ENCODE data around the gene PLEKHA6.

The PLEKHA6 gene

GRCh38 chr1:204353213-204353910, 6.4 kb downstream of the PLEKHA6 start:
- DNase-seq = no peak

DNA sequence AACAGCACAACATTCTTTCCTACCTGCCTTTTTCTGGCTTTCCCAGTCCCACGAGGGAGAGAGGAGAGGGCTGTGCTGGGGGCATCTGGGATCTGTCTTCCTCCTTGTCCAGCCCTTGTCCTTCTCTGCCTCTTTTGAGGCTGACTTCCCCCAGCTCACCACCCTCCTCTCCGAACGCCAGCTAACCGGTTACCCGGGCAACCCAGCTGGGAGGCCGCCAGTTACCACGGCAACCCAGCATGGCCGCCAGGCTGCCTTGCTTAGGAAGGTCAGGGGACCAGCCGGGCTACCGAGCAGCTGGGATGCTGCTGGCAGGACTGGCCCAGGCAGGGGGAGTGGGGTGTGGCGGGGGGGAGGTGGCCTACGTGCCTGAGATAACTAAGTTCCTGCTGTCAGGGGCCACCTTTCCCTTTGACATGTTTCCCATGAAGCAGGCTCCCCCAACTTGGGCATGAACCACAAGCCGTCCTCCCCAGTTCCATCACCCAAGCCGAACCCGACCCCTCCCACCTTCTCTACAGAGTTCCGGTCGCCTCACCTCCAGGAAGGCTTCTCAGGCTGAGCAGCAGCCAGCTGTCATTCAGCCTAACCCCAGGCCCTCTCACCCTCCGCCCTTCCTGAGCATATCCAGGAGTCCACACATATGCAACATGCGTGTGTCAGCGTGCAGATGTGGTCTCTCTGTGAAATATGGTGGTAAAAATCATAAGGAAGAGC, 8.7 kb downstream of the PLEKHA6 start:
- DNase-seq = no peak

GRCh38 chr1:204350312-204350711, 9.4 kb downstream of the PLEKHA6 start:
- no peak for DNase-seq

GRCh38 chr1:204349602-204350001, 10.1 kb downstream of the PLEKHA6 start:
- DNase-seq = no peak

DNA sequence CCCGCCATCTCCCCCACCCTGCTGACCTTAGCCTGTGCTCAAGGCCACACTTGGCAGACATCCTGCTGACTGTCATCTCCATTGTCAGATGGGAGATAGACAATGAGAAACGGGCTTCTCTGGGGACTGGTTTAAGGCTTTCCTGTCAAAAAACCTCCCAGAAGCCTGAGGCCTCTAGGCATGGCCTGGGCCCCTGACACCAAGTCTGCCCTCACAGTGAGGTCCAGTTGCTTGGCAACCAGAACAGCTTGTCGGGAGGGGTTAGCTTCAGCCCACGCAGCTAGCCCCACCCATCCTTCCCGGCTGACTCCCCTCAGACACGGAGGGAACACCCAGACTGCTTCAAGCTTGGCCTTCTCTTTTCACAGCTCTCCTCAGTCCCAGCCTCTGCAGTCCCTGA, 11.0 kb downstream of the PLEKHA6 start:
- DNase-seq = no peak

DNA sequence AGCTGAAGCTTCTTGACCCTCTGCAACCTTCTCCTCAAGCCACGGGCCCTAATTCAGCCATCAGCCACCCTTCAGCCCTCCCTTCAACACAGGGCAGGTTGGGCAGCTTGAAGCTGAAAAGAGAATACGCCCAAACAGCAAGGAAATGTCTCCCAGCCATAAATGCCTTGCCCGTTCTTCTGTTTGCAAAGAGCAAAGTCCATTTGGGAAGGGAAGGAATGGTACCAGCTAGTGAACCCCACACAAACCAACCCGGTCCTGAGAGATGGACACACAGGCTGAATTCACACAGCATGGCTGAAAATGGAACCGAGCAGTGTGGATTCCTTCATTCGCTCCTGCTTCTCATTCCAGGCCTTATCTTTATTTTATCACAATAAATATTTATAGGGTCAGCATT, 11.5 kb downstream of the PLEKHA6 start:
- DNase-seq = no peak

- no peak for DNase-seq
Measured at GRCh38 chr1:204345941-204346645, 13.6 kb downstream of the PLEKHA6 start.

DNA sequence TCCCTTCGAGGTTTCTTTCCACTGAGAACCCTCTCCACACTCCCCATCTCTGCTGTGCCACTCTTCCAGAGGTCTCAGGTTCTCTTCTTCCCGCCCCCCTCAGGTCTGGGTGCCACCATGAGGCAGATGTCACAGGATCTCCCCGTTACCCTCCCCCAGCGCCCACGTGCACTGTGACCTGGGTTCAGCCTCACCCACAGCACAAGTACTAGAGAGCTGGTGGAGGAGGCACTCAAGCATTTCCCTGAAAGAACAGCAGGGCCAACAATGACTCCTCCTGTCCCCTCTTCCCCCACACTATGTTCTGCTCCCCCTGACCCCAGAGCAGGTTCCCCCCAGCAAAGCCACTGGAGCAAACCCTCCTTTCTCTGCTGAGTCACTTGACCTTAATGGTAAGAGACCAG, 14.3 kb downstream of the PLEKHA6 start:
- no peak for DNase-seq

- DNase-seq = no peak
Measured at GRCh38 chr1:204344665-204345355, 14.9 kb downstream of the PLEKHA6 start.

- no peak for DNase-seq
Measured at GRCh38 chr1:204343802-204344201, 15.9 kb downstream of the PLEKHA6 start.

- DNase-seq = no peak
Measured at GRCh38 chr1:204343247-204343646, 16.5 kb downstream of the PLEKHA6 start.

DNA sequence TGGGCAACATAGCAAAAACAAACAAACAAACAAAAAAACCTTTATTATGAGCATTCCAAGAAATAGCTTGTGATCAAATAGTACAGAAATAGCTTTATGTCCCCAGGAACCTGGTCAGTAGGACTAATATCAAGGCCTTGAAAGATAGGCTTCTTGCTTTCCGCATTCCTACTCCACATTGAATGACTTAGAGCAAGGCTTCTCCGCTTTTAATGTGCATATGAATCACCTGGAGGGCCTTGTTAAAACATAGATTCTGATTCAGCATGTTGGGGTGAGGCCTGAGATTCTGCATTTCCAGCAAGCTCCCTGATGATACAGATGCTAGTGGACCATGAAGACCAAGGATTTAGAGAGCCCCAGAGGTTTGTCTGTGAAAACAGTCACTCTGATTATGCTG, 17.4 kb downstream of the PLEKHA6 start:
- DNase-seq = no peak

GRCh38 chr1:204341380-204341779, 18.3 kb downstream of the PLEKHA6 start:
- no peak for DNase-seq

GRCh38 chr1:204340081-204340889, 19.4 kb downstream of the PLEKHA6 start:
- no peak for DNase-seq

- DNase-seq = no peak
Measured at GRCh38 chr1:204339541-204339940, 20.2 kb downstream of the PLEKHA6 start.

- DNase-seq = no peak
Measured at GRCh38 chr1:204338997-204339396, 20.7 kb downstream of the PLEKHA6 start.

DNA sequence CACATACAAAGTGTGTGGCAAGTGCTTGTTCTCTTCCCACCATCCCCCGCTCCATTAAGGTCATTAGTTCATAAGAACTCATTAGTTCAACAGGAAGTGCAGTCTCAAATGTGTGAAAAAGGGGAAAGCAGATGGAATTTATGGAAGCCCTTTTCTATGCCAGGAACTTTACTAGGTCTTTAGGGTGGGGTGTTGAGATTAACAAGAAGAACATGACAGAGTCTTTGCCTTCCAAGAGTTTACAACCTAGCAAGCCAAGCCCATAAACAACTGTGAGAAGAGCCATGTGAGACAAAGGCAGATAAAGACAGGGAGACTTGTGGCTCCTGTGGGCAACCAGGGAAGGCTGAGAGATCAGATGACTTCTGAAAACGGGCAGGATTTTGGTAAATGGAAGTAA, 21.4 kb downstream of the PLEKHA6 start:
- no peak for DNase-seq

DNA sequence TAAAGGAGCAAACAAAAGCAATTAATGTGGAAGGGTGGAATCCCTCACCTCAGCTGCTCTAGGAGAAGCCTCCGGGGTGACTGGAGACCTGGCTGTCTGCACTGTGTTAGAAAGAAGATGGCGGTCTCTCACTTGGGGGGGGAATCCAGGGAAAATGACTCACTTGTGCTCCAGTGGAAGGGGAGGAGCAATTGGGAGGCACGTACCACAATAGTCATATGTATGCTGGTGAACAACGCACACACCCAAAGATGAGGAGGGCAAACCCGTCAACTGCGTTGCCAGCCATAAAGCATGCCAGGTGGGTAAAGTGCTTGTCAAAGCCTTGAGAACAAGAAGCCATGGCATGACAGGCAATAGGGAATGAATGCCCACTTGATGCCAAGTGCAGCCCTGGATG, 22.1 kb downstream of the PLEKHA6 start:
- DNase-seq = no peak

DNA sequence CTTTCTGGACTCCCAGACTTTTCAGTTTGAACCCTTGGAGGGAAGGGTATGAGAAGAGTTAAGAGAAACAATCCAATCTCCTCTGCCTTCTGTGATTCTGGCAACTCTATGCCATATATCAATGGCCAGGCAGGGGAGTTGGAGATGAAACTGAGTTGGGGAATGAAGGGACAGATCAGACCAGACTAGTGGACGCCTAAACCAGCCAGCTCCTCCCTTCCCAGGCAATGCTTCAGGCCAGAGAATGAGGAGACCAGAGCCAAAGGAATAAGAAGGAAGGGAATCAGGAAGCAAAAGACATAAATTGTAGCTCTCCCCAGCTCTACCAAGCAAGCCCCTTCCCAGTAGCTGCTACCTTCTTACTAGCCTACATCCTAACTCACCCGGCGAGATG, 22.7 kb downstream of the PLEKHA6 start:
- no peak for DNase-seq

GRCh38 chr1:204336421-204337035, 23.2 kb downstream of the PLEKHA6 start:
- DNase-seq = no peak

DNA sequence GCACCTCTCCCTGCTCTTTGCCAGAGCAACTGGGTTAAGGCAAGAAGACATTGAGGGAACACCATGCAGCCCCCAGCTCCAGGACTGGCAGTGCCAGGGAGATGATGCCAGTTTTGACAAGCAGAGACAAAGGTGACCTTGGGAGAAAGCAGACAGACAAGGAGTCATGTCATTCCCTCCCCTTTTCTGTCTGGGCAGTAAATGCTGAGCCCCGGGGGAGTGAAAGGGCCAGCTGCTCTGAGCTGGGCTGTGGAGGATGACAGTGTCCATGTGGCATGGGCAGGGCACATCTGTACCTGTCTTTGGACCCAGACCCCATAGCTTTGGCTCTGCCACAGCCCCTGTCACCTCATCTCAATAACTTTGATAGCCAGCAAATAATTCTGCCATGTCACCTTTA, 24.2 kb downstream of the PLEKHA6 start:
- no peak for DNase-seq

- DNase-seq = no peak
Measured at GRCh38 chr1:204335085-204335484, 24.6 kb downstream of the PLEKHA6 start.

Measured in effector CD4-positive, alpha-beta T cell (primary cell).